DND-41 (cell line): ENCODE results near the gene LINC01488.

Experiments
- ATAC-seq: fragments of 200-7000 bp; cut with Tn5 transposase; 3 replicates; pipeline ENCODE4 v1.9.1; 2021; ENCODE audit warnings: low read depth; ENCODE audit not compliant: insufficient read depth
- DNase-seq: peaks from one replicate; pipeline ENCODE4 v3.0.0-alpha.2; 2020
- H2AFZ ChIP-seq: 2 replicates; pipeline ENCODE4 v1.6.0; 2012; ENCODE audit warnings: low read depth, low read length
- H3K27ac ChIP-seq: 2 replicates; pipeline ENCODE4 v1.5.1; 2012; ENCODE audit warnings: low read length, inconsistent platforms
- H3K27me3 ChIP-seq: fragments of 200-600 bp; sonication (generic); 2 replicates; pipeline ENCODE4 v1.6.0; 2012; ENCODE audit warnings: low read length, mild to moderate bottlenecking, inconsistent platforms; ENCODE audit not compliant: insufficient read depth, poor library complexity
- H3K36me3 ChIP-seq: 2 replicates; pipeline ENCODE4 v1.5.1; 2012; ENCODE audit warnings: low read length, inconsistent platforms; ENCODE audit not compliant: insufficient read depth
- H3K4me1 ChIP-seq: 2 replicates; pipeline ENCODE4 v1.5.1; 2012; ENCODE audit warnings: mild to moderate bottlenecking, low read length; ENCODE audit not compliant: insufficient read depth
- H3K4me2 ChIP-seq: 2 replicates; pipeline ENCODE4 v1.6.0; 2012; ENCODE audit warnings: mild to moderate bottlenecking, moderate library complexity, low read length, inconsistent platforms; ENCODE audit not compliant: insufficient read depth
- H3K4me3 ChIP-seq, 2 experiments: fragments of 200-600 bp in 1 of 2; shearing (Covaris generic) in 1 of 2; 2 replicates each; pipeline ENCODE4 v1.5.1; 2012 to 2016; ENCODE audit warnings: inconsistent platforms in 2 of 2, low read length in 2 of 2, mild to moderate bottlenecking in 2 of 2, low read depth in 1 of 2, moderate library complexity in 1 of 2
- H3K79me2 ChIP-seq: 2 replicates; pipeline ENCODE4 v1.6.0; 2012; ENCODE audit warnings: low read length, inconsistent platforms; ENCODE audit not compliant: insufficient read depth
- H3K9ac ChIP-seq: 2 replicates; pipeline ENCODE4 v1.6.0; 2012; ENCODE audit warnings: low read depth, mild to moderate bottlenecking, inconsistent platforms, low read length, moderate library complexity
- H3K9me3 ChIP-seq: 2 replicates; pipeline ENCODE4 v1.5.1; 2012; ENCODE audit warnings: low read length, moderate library complexity, mild to moderate bottlenecking, inconsistent platforms; ENCODE audit not compliant: insufficient read depth, severe bottlenecking
- H4K20me1 ChIP-seq: 2 replicates; pipeline ENCODE4 v1.6.0; 2012; ENCODE audit warnings: low read length; ENCODE audit not compliant: insufficient read depth
- CTCF ChIP-seq: IDR thresholded peaks from 2 replicates; pipeline ENCODE4 v1.5.1; 2012; ENCODE audit warnings: borderline replicate concordance, low read length, moderate library complexity, mild to moderate bottlenecking; ENCODE audit not compliant: poor library complexity, severe bottlenecking; ENCODE audit errors: extremely low read depth
- EZH2 ChIP-seq: IDR thresholded peaks from 3 replicates; pipeline ENCODE4 v1.6.1; 2012; ENCODE audit warnings: borderline replicate concordance, low read depth, mild to moderate bottlenecking, moderate library complexity, low read length, inconsistent platforms; ENCODE audit not compliant: severe bottlenecking

LINC01488 gene

GRCh38 chr11:69500285-69501120 is 19.0 kb downstream of the LINC01488 start:
- DNase-seq: no peak

GRCh38 chr11:69501121-69501489 is 19.6 kb downstream of the LINC01488 start:
- no peak overlapping the region for H3K9ac ChIP-seq
- no peak overlapping the region for H3K4me3 ChIP-seq
- no peak overlapping the region for H2AFZ ChIP-seq
- ATAC-seq (no peak), DNase-seq (no peak)
- no peaks in the 10 kb centered on the region for H3K27me3 ChIP-seq
- H4K20me1 ChIP-seq: no peaks in the 10 kb centered on the region; the same call in 1 of the 2 replicates
- TF ChIP-seq EZH2 (no peak), CTCF (no peak)
- no peaks in the 10 kb centered on the region for H3K36me3 ChIP-seq
- H3K27ac ChIP-seq: no peak overlapping the region
- no peak overlapping the region for H3K4me2 ChIP-seq
- H3K79me2 ChIP-seq: no peaks in the 10 kb centered on the region
- no peaks in the 10 kb centered on the region for H3K9me3 ChIP-seq
- no peaks in the 10 kb centered on the region for H3K4me1 ChIP-seq

More at GRCh38 chr11:69500285-69501120, 19.0 kb downstream of the LINC01488 start:
- no peaks in the 10 kb centered on the region for H3K79me2 ChIP-seq
- H3K4me3 ChIP-seq: no peak overlapping the region
- no peaks in the 10 kb centered on the region; the same call in 1 of the 2 replicates for H4K20me1 ChIP-seq
- no peak overlapping the region for H3K4me2 ChIP-seq
- H3K9ac ChIP-seq: no peak overlapping the region
- TF ChIP-seq CTCF (no peak), EZH2 (no peak)
- no peaks in the 10 kb centered on the region for H3K27me3 ChIP-seq
- no peaks in the 10 kb centered on the region for H3K9me3 ChIP-seq
- H3K36me3 ChIP-seq: no peaks in the 10 kb centered on the region
- H3K27ac ChIP-seq: no peak overlapping the region
- H3K4me1 ChIP-seq: no peaks in the 10 kb centered on the region
- ATAC-seq: no peak
- H2AFZ ChIP-seq: no peak overlapping the region

GRCh38 chr11:69501891-69502860 is 20.7 kb downstream of the LINC01488 start:
- Histone ChIP-seq H2AFZ (no peak overlapping the region), H3K4me2 (no peak overlapping the region), H3K36me3 (no peaks in the 10 kb centered on the region), H4K20me1 (no peaks in the 10 kb centered on the region; the same call in 1 of the 2 replicates), H3K27ac (no peak overlapping the region), H3K4me1 (no peaks in the 10 kb centered on the region), H3K9me3 (no peaks in the 10 kb centered on the region), H3K27me3 (no peaks in the 10 kb centered on the region), H3K9ac (no peak overlapping the region), H3K4me3 (no peak overlapping the region), H3K79me2 (no peaks in the 10 kb centered on the region)
- ATAC-seq (no peak), DNase-seq (no peak)
- TF ChIP-seq EZH2 (no peak), CTCF (no peak)
